Panc1 (cell line): Measurements from ENCODE around the gene COL6A2.

Experiments used
- POLR2AphosphoS5 ChIP-seq: IDR thresholded peaks from 2 replicates; pipeline ENCODE4 v1.6.1; 2012; ENCODE audit warnings: mild to moderate bottlenecking, low read depth, low read length, moderate library complexity
- TF ChIP-seq, protein P1 (sequence below): fragments of 450-650 bp; IDR thresholded peaks from 2 replicates; pipeline ENCODE4 v1.5.1; 2017; ENCODE audit warnings: mild to moderate bottlenecking

DNA sequence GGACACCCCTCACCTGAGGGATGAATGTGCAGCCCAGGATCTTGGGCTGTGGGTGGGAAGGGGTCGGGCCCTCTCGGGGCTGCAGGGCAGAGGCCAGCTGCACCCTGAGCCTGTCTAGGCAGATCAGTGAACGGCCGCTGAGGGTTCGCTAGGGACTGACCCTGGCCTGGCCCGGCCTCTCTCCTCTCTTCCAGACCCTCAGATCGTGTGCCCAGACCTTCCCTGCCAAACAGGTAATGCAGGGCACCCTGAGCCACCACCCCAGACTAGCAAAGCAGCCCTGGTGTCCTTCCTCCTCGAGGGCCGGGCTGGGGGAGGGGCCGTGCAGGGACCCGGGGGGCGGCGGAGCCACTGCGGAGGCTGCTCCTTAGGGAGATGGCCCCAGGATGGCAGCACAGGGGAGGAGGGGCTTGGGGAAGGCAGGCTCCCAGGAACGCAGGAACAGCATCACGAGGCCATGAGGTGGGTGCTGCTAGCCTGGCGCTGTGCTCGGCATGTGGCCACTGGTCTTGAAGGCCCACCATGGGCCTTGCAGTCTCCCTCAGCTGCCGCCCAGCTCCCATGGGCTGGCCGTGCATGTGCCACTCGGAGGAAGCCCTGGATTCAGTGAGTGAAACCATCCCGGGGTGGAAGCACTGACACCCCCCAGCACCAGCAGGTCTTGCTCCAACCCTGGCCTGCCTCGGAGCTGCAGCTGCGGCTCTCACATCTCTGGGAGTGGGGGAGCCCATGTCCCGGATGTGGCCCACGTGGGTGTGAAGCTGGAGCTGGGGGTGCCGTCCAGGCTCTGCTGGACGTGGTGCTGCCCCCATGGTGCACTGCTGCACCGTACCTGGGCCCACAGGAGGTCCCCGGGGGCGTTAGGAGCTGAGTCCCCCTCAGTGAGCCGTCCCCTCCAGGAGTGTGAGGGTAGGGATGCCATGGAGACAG, 28.7 kb downstream of the COL6A2 start:
- TF ChIP-seq POLR2AphosphoS5 = no peak
- TF ChIP-seq, protein P1, sequence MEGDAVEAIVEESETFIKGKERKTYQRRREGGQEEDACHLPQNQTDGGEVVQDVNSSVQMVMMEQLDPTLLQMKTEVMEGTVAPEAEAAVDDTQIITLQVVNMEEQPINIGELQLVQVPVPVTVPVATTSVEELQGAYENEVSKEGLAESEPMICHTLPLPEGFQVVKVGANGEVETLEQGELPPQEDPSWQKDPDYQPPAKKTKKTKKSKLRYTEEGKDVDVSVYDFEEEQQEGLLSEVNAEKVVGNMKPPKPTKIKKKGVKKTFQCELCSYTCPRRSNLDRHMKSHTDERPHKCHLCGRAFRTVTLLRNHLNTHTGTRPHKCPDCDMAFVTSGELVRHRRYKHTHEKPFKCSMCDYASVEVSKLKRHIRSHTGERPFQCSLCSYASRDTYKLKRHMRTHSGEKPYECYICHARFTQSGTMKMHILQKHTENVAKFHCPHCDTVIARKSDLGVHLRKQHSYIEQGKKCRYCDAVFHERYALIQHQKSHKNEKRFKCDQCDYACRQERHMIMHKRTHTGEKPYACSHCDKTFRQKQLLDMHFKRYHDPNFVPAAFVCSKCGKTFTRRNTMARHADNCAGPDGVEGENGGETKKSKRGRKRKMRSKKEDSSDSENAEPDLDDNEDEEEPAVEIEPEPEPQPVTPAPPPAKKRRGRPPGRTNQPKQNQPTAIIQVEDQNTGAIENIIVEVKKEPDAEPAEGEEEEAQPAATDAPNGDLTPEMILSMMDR = no peak
